Glomerular endothelial cell (primary cell): ENCODE results near the gene HACL1. TPM values are rescaled to one million over a fixed set of nuclear protein-coding genes. Genes with fewer than 3 reads are reported as not detected.
"Not testable (repeated sequence)": the region's sequence is repeated elsewhere in the genome, so short reads cannot be mapped to it uniquely, and the experiment has no call there.

Source experiments
- DNase-seq: peaks from one replicate; pipeline ENCODE4 v3.0.0-alpha.2; 2011; ENCODE audit warnings: low read depth, low spot score; ENCODE audit errors: extremely low read depth
- total RNA-seq: library from RNA; depleted of rRNA; stranded (reverse); fragments of >200 nt; gene quantifications from 2 replicates; pipeline ENCODE4 v1.2.3, GENCODE V29; 2015

The HACL1 gene
- total RNA-seq, 1 donor from 2014 or later = 22.9 TPM

DNA sequence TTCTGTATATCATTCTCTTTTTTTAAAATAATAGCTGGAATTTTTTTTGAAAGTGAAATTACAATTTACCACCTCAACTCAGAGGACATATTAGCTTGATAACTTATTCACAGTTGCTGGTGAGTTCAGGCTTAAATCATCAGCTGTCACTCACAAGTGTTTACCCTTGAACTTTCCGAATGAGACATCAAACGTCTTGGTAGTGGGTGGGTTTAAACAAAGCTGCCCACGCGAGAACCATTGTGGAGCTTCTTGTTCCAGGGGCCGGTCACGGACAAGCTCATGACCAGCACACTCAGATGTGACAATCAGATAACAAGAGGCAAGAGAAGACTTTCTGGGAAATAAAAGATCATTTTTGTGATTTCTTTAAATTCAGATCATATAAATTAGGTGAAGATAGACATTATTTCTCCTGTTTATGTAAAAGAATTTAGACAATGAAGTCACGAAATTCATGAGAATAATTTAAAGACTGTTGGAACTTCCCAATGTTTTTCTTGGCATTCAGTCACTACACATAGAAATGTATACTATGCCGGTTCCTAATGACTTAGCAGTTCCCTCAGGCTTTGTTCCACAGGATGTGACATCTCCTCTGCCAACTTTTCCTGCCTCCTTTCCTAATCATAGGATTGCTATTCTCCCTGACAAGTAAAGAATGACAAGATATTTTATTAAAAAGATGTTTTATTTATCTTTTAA lies 29.4 kb upstream of the HACL1 start:
- peak; percentile 86 for DNase-seq

DNA sequence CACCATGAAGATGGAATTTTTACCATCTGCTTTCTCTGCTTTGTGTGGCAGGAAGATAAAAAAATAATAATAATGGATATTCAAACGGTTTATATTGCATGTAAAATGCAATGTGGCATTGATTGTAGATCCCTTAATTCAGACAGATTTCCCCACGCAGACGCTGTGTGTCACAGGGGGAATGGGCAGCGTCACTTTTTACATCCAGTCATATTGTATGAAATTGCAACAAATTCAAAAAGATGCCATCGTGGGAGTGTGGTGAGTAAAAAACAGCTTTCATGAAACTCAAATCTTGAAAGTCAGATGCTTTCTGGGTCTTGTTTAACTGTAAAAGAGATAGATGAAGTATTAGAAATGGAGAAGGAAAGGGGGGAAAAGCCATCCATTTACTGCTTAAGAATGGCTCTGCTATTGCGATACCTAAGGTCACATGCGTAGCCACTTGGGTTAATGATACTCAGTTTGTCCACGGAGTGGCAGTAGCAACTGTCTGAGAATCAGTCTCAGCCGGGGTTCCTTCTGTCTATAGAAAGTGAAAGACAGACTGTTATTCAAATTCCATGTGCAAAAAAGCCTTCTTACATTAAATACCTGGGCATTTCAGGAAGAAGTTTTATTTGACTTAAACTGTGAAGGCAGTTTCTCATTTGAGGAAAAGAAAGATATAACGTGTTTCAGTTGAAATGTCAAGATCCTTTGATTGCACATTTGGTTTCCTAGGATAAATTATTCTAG lies 28.7 kb upstream of the HACL1 start:
- DNase-seq = peak; percentile 90

DNA sequence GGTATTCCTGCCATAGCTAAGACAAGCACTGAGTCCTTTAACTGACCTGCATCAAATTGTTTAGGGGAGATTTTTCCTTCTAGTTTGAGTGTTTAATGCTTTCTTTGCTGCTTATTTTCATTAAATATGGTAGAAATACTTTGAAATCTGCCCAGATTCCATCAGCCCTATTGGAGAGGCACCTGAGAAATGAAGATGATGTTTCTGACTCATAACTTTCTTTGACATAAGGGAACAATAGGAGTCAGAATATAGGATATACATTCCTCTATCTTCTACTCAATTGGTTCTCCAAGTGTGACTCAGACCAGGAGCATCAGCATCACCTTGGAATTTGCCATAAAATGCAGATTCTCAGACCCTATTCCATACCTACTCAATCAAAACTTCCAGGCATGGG lies 27.6 kb upstream of the HACL1 start:
- no peak for DNase-seq

DNA sequence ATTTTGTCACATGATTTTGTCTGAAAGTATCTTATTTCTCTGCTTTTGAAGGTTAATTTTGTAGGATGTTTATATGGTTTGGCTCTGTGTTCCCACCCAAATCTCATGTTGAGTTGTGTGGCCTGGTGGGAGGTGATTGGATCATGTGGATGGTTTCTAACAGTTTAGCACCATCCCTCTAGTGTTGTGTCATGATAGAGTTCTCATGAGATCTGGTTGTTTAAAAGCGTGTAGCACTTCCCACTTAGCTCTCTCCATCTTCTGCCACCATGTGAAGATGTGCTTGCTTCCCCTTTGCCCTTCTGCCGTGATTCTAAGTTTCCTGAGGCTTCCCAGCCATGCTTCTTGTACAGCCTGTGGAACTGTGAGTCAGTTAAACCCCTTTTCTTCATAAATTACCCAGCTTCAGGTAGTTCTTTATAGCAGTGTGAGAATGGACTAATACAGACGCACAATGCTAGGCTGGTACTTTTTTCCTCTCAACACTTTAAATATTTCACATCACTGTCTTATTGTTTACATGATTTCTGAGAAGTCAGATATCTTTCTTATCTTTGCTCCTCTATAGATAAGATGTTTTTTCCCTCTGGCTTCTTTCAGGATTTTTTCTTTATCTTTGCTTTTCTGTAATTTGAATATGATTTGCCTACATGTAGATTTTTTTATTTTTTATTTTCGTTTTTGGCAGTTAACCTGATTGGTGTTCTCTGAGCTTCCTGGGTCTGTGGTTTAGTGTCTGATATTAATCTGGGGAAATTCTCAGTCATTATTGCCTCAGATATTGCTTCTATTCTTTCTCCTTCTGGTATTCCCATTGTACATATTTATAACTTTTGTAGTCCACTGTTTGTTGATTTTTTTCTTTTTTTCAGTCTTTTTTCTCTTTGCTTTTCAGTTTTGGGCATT lies 22.4 kb upstream of the HACL1 start:
- DNase-seq = no peak

DNA sequence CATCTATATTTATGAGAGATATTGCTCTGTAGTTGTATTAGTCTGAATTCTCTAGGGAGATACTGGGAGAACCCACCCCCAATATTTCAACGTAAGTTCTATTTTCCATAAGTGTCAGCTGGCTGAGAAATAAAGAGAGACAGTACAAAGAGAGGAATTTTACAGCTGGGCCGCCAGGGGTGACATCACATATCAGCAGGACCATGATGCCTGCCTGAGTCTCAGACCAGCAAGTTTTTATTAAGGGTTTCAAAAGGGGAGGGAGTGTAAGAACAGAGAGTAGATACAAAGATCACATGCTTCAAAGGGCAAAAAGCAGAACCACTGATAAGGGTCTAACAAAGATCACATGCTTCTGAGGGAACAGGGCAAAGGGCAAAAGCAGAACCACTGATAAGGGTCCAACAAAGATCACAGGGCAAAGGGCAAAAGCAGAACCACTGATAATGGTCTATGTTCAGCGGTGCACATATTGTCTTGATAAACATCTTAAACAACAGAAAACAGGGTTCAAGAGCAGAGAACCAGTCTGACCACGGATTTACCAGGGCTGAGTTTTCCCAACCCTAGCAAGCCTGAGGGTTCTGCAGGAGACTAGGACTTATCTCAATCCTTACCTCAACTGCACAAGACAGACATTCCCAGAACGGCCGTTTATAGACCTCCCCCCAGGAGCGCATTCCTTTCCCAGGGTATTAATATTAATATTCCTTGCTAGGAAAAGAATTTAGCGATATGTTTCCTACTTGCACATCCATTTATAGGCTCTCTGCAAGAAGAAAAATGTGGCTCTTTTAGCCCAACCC lies 18.5 kb upstream of the HACL1 start:
- DNase-seq = not testable (repeated sequence)

DNA sequence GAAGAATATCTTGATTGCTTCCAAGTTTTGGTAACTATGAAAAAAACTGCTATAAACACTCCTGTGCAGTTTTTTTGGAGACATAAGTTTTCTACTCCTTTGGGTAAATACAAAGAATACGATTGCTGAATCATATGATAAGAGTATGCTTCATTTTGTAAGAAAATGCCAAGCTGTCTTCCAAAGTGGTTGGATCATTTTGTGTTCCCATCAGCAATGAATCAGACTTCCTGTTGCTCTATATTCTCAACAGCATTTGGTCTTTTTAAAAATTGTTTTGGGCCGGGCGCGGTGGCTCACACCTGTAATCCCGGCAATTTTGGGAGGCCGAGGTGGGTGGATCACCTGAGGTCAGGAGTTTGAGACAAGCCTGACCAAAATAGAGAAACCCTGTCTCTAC lies 14.7 kb upstream of the HACL1 start:
- no peak for DNase-seq

DNA sequence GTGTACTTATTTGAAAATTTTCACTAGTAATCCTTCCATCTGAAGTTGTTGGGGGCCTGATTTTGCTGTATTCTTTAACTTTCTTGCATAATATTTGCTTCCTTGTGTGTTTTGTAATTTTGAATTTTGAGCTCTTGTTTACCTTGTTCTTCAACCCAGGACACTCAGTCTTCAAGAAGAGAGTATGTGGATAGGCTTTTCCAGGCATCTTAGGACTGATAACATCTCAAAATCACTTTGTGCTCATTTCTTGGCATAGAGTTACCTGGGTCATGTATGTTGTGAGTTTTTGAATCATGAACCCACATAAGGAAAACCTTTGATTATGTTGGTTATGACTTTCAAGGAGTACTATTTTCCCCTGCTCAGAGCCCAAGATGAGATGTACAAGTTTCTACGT lies 13.6 kb upstream of the HACL1 start:
- DNase-seq = no peak

DNA sequence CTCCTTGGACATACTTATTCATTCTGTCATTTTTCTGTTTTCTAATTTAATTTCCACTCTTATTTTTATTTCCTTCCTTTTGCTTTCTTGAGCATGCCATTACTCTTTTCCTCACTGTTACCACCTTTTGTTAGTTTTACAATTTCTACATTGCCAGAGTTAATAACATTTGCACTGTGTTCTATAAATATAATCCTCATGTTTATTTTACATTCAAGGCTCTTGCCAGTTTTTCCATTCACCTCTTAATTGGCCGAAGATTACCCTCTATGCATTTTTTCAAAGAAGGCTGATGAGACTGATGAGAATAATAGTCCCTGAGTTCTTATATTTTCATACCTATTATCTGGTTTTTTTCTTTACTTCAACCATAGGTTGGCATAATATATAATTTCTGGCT lies 10.6 kb upstream of the HACL1 start:
- no peak for DNase-seq

DNA sequence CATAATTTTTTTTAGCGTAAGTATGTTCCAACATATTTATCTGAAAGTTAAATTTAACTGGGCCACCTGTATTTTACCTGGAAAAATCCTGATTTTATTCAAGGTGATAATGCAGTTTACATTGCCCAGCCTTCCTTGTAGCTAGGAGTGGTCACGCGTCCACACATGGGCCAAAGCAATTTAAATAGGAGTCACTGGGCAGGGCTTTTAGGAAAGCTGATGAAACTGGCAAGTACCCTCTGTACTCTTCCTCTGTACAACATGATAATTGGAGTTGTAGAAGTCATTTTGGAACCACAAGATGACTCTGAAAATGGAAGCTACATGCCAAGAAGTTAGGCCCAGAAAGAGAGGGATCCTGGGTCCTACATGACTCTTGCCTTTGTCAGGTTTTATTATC lies 9.6 kb upstream of the HACL1 start:
- DNase-seq = no peak

DNA sequence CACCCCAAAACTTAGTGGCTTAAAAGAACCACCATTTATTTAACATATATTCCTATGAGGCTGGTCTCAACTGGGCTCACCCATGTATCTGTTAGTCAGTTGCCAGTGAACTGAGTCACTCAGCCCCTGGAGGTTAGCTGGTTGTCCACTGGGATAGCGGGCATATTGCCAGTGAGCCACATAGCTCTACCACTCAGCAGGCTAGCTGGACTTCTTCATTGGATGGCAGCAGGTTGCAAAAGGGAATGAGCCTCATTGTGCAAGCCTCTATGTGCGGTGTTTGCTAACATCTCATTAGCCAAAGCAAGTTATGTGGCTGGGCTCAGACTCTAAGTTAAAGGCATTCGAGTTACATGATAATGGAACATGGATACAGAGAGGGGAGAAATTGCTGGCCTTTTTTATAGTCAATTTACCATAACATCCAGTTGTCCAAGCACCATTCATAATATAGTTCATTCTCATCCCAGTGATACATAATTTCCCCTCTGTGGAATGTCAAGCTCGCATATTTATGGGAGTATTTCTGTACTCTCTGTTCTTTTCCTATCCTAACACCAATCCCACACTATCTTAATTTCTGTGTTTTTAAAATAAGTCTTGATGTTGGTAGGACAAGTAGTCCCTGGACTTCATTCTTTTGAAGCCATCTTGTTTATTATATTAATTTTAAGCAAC lies 8.9 kb upstream of the HACL1 start:
- DNase-seq = no peak

DNA sequence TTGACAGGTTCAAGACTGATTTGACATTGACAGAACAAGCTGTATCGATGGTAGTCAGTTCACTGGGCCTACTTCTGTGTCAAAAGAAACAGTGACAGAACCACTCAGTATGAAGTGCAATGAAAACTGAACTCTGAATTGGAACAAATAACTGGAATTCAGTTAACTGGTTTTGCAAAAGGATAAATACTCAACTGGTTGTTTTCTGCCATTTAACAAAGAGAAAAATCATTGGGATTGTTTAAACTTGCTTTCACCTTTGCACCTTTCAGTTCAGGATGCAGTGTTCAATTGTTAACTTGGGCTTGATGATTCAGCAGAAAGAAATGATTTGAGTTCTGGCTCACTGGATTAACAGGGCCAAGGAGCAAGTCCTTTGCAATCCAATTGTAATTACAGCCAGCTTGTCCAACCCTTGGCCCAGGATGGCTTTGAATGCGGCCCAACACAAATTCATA lies 5.1 kb upstream of the HACL1 start:
- DNase-seq = no peak

DNA sequence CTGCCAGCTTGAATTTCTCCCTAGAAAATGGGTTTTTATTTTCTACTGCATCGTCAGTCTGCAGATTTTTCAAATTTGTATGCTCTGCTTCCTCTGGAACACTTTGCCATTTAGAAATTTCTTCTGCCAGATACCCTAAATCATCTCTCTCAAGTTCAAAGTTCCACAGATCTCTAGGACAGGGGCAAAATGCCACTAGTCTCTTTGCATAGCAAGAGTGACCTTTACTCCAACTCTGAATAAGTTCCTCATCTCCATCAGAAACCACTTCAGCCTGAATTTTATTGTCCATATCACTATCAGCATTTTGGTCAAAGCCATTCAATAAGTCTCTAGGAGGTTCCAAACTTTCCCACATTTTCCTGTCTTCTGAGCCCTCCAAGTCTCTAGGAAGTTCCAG lies 3.2 kb upstream of the HACL1 start:
- not testable (repeated sequence) for DNase-seq

DNA sequence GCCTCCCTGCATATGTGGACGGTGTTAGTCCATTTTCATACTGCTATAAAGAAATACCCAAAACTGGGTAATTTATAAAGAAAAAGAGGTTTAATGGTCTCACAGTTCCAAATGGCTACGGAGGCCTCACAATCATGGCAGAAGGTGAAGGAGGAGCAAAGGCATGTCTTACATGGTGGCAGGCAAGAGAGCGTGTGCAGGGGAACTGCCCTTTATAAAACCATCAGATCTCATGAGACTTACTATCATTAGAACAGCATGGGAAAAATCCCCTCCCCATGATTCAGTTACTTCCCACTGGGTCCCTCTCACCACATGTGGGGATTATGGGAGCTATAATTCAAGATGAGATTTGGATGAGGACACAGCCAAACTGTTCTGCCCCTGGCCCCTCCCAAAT lies 1.4 kb upstream of the HACL1 start:
- DNase-seq = not testable (repeated sequence)

DNA sequence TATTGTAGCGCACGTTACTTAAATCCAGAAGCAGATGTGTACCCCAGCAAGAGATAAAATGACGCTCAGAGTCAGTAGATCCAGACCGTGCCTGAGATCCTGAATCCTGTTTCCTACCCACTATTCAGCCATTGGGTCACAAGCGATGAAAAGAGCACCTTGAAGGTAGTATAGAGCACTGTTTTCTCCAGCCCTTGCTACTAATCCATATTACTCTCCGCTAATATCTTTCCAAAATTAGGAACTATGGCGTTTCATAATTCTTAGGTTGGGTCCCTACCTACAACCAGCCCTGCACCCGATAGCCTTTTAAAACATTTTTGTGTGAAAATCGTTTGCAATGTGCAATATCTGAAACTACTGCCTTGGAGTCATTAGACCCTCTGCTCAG lies 772 bp upstream of the HACL1 start:
- no peak for DNase-seq

DNA sequence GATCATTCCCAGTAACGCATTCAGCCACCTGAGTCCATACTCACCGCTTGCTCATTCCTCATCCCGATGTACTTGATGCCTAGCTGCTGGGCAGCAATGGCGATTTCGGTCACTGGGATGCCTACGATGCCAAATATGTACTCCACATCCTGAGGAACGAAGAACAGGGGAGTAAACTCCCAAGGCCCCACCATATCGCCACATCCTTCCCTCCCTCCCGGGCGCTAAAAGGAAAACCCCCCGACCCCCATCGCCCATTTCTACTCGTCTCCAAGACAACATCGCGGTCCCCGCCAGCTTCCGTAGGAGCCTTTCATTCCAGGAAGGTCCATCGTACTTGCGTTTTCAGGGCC lies 347 bp downstream of the HACL1 start:
- DNase-seq = no peak

DNA sequence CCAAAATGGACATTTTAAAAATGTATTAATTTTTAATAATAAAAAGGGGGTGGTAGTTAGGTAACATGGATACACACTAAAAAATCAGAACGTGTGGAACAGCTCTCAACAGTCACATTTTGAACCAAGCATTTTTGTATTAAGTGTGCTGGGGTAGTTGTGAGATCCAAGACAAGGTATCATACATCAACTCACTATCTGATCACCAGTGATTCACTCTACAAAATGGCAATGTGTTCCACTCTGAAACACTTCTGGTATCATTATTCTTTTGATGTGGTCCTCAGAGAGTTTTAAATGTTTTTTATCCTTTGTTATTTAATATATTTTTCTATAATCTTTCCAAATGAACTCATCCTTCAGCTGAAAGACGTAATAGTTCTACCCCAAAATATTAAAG lies 5.4 kb downstream of the HACL1 start:
- no peak for DNase-seq

DNA sequence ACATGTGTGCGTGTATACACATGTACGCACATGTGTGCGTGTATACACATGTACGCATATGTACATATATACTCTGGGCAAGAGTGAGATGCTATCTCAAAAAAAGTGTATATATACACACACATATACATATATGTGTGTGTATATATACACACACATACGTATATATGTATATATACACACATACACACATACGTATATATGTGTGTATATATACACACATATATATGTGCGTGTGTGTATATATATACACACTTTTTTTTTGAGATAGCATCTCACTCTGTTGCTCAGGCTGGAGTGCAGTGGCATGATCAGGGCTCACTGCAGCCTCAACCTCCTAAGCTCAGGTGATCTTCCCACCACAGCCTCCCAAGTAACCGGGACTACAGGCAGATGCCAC lies 8.4 kb downstream of the HACL1 start:
- no peak for DNase-seq

DNA sequence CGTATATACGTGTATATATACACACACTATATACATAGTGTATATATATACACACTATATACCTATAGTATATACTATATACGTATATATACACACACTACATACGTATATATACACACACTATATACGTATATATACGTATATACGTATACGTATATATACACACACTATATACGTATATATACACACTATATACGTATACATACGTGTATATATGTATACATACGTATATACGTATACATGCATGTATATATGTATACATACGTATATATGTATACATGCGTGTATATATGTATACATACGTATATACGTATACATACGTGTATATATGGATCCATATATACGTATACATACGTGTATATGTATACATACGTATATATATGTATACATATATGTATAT lies 9.4 kb downstream of the HACL1 start:
- DNase-seq = no peak

DNA sequence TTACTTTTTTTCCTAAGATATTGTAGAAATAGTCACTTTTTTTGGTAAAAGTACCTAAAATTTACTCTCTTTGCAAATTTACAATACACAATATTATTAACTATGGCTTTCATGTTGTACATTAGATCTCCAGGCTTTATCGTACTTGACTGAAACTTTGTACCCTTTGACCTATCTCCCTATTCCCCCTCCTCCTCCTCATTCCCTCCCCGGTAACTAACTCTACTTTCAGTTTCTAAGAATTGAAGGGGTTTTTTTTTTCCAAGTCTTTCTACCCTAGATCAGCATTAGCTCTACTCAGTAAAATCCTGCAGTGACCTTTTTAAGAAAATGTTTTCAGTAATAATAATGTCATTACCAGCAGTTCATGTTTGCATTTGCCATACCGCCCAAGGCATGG lies 10.1 kb downstream of the HACL1 start:
- no peak for DNase-seq
